Naive thymus-derived CD4-positive, alpha-beta T cell (primary cell): Measurements from ENCODE around the gene COMMD9. TPM values are rescaled to one million over a fixed set of nuclear protein-coding genes. Genes with fewer than 3 reads are reported as not detected.

Experiments
- ATAC-seq: fragments of 150-1000 bp; cut with Tn5 transposase; 2 replicates; pipeline ENCODE4 v1.10.0; 2021; ENCODE audit warnings: mild to moderate bottlenecking, moderate library complexity
- CTCF ChIA-PET: fragments of 350-600 bp; sonication (Branson Sonifier 250); formaldehyde crosslinking; loops from one replicate; lab custom pipeline; 2021; ENCODE audit warnings: antibody characterized with exemption; lab: Charles Lee
- POLR2A ChIA-PET: fragments of 350-600 bp; sonication (Branson Sonifier 250); formaldehyde crosslinking; loops from one replicate; lab custom pipeline; 2021; ENCODE audit warnings: antibody characterized with exemption, inconsistent platforms; lab: Charles Lee
- DNase-seq, 9 donors: peaks; one replicate each; pipeline versions ENCODE4 v3.0.0 to v3.0.0-alpha.2; 2020 to 2022; ENCODE audit warnings: mixed read lengths in 1 of 9
- H3K27ac ChIP-seq: one replicate; pipeline ENCODE4 v1.7.0; 2013; ENCODE audit warnings: mild to moderate bottlenecking, low read depth, low read length, moderate library complexity
- H3K27me3 ChIP-seq, 2 donors: one replicate each; pipeline ENCODE4 v1.7.0; 2013; ENCODE audit warnings: low read length in 2 of 2, mild to moderate bottlenecking in 2 of 2, moderate library complexity in 2 of 2; ENCODE audit not compliant: control insufficient read depth in 2 of 2, insufficient read depth in 2 of 2
- H3K36me3 ChIP-seq, 3 experiments: 1 replicate in 2 of 3; 2 replicates in 1 of 3; pipeline ENCODE4 v1.7.0; 2013; ENCODE audit warnings: low read length in 3 of 3, mild to moderate bottlenecking in 3 of 3, moderate library complexity in 1 of 3; ENCODE audit not compliant: insufficient read depth in 3 of 3, control insufficient read depth in 2 of 3
- H3K4me1 ChIP-seq, 2 donors: one replicate each; pipeline ENCODE4 v1.7.0; 2013; ENCODE audit warnings: low read length in 2 of 2, mild to moderate bottlenecking in 2 of 2, moderate library complexity in 1 of 2; ENCODE audit not compliant: control insufficient read depth in 2 of 2, insufficient read depth in 2 of 2
- H3K4me3 ChIP-seq: 2 replicates; pipeline ENCODE4 v1.7.0; 2013; ENCODE audit warnings: mild to moderate bottlenecking, low read length
- H3K9me3 ChIP-seq, 3 experiments: 1 replicate in 2 of 3; 2 replicates in 1 of 3; pipeline ENCODE4 v1.7.0; 2013; ENCODE audit warnings: low read length in 3 of 3; ENCODE audit not compliant: control insufficient read depth in 2 of 3
- H3K27ac Mint-ChIP-seq, 9 donors: one replicate each; pipeline ENCODE4 v1.8.0; 2020 to 2022; ENCODE audit warnings: mixed read lengths in 9 of 9, mild to moderate bottlenecking in 8 of 9, moderate library complexity in 5 of 9, inconsistent platforms in 2 of 9
- H3K27me3 Mint-ChIP-seq, 5 donors: one replicate each; pipeline ENCODE4 v1.8.0; 2021 to 2022; ENCODE audit warnings: mixed read lengths in 5 of 5, mild to moderate bottlenecking in 1 of 5
- H3K36me3 Mint-ChIP-seq, 5 donors: one replicate each; pipeline ENCODE4 v1.8.0; 2020 to 2022; ENCODE audit warnings: mixed read lengths in 5 of 5, mild to moderate bottlenecking in 3 of 5, inconsistent platforms in 1 of 5
- H3K4me1 Mint-ChIP-seq, 7 donors: one replicate each; pipeline ENCODE4 v1.8.0; 2020 to 2022; ENCODE audit warnings: mixed read lengths in 7 of 7, mild to moderate bottlenecking in 3 of 7, inconsistent platforms in 1 of 7
- H3K4me3 Mint-ChIP-seq, 10 donors: one replicate each; pipeline ENCODE4 v1.8.0; 2020 to 2022; ENCODE audit warnings: mild to moderate bottlenecking in 10 of 10, mixed read lengths in 10 of 10, moderate library complexity in 6 of 10, inconsistent platforms in 2 of 10
- H3K9me3 Mint-ChIP-seq, 11 donors: one replicate each; pipeline ENCODE4 v1.8.0; 2020 to 2022; ENCODE audit warnings: mixed read lengths in 11 of 11, mild to moderate bottlenecking in 4 of 11, inconsistent platforms in 1 of 11, moderate library complexity in 1 of 11
- intact Hi-C, 2 donors: fragments of 100-400 bp; cut with micrococcal nuclease; formaldehyde crosslinking; loops; one replicate each; pipeline ENCODE4 v1.15.1; 2023
- polyA plus RNA-seq, 2 donors: library from polyadenylated mRNA; unstranded; fragments of 300-500 nt; fragmentation: Illumina TruSeq; gene quantifications; one replicate each; pipeline ENCODE4 v1.2.3, GENCODE V29; 2021
- total RNA-seq, 6 experiments: library from RNA in 5 of 6; stranded (reverse) in 5 of 6; gene quantifications; 1 replicate in 5 of 6; 2 replicates in 1 of 6; pipeline ENCODE4 v1.2.3 and lab custom pipeline; 2021 to 2026

Gene COMMD9
- total RNA-seq (10 to 100 TPM; 42.6 to 62.2 (median 45.9) TPM), polyA plus RNA-seq (10 to 100 TPM; 79.7 to 86.1 TPM), total RNA-seq (lab: John Stamatoyannopoulos, UW) (25.6 reads per million, percentile 56 among the genes with 10 or more reads in this experiment)

DNA sequence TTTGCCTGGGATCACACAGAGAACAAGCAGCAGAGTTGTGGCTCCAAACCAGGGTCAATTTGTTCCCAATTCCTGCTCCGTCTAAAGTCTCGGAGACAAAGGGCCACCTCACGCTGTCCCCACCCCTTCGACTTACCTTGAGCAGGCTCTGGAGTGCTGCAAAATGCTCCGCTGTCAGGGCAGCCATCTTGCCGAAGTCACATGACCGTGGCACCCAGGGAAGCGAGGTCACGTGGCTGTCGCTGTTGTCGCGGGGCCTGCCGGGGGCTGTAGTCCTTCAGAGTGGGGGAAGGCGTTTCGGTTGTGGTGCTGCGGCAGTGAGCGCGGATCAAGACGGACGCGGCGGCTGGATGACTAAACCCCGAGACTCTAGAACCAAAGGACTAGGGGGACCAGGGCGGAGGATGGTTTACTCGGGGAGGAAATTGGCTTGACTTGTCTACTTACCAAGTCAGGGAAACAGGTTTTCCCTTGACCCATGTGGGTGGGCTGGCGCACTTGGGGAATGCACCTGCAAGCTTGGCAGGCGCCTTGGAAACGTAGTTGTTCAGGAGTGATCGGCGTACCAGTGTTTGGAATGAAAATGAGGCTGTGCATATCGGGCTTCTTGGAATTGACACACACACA, at the start of gene COMMD9:
Gene COMMD9 (minus strand): TSS at position 199 of the 627 bp plus-strand sequence. CDS start 12 bp downstream, at position 187.
- no peaks in the 10 kb centered on the region for H3K27me3 Mint-ChIP-seq
- ChIA-PET POLR2A (interaction anchor here (0.6 to 1.2 kb wide), 3 partner anchors 9 to 221 kb away, joined by 3 to 6 read pairs (median 3); partner anchors contain the start of gene TRAF6), CTCF (interaction anchor here (1.2 kb wide), 1 partner anchor 204 kb away, joined by 4 read pairs; no protein-coding TSS in a partner anchor)
- Histone ChIP-seq H3K27me3 (no peaks in the 10 kb centered on the region), H3K4me3 (peak within 1 kb of the TSS; percentile 98), H3K4me1 (peaks cover 6 to 14% of the 10 kb centered on the region in 2 donors), H3K27ac (peak within 1 kb of the TSS; percentile 58), H3K36me3 (no peaks in the 10 kb centered on the region), H3K9me3 (no peaks in the 10 kb centered on the region)
- H3K36me3 Mint-ChIP-seq = peaks cover 0 to under 1% (median 0%) of the 10 kb centered on the region in 5 donors
- H3K4me3 Mint-ChIP-seq = peak within 1 kb of the TSS; percentile 87 to 99 (median 94)
- peak within 1 kb of the TSS; percentile 85 to 98 (median 90) for H3K27ac Mint-ChIP-seq
- H3K9me3 Mint-ChIP-seq = no peaks in the 10 kb centered on the region
- peak; percentile 78 to 93 (median 91) for DNase-seq
- ATAC-seq = peak; percentile 98
- intact Hi-C loops = loop anchor here (1.0 to 2.0 kb wide), 8 partner anchors 87 to 1373 kb away; partner anchors contain the start of genes TRAF6 (in 2 of the 2), TRIM44 (in 2 of the 2), APIP (in 1 of the 2) and PDHX (in 1 of the 2)
- peaks cover 24 to 55% (median 42%) of the 10 kb centered on the region in 7 donors for H3K4me1 Mint-ChIP-seq

- no peaks in the 10 kb centered on the region for H3K4me1 ChIP-seq
- H3K36me3 ChIP-seq = no peaks in the 10 kb centered on the region
- no peak overlapping the region for H3K27ac ChIP-seq
- DNase-seq = no peak
- H3K9me3 ChIP-seq = no peaks in the 10 kb centered on the region
- H3K4me1 Mint-ChIP-seq = no peaks in the 10 kb centered on the region
- H3K4me3 Mint-ChIP-seq = no peak overlapping the region
- no peaks in the 10 kb centered on the region for H3K36me3 Mint-ChIP-seq
- intact Hi-C loops = no loop called here
- peaks cover 0 to 4% (median 0%) of the 10 kb centered on the region in 11 donors for H3K9me3 Mint-ChIP-seq
- peaks cover 6 to 21% (median 16%) of the 10 kb centered on the region in 5 donors for H3K27me3 Mint-ChIP-seq
- ATAC-seq = no peak
- no peaks in the 10 kb centered on the region for H3K27me3 ChIP-seq
- no peak overlapping the region for H3K4me3 ChIP-seq
- H3K27ac Mint-ChIP-seq = no peak overlapping the region
- ChIA-PET POLR2A (interaction anchor here (0.5 kb wide), 1 partner anchor 63 kb away, joined by 3 read pairs; no protein-coding TSS in a partner anchor), CTCF (no interaction called here)
Measured at GRCh38 chr11:36333897-36334296, 44.7 kb upstream of the COMMD9 start.

- no peaks in the 10 kb centered on the region for H3K4me1 ChIP-seq
- no peak overlapping the region for H3K4me3 ChIP-seq
- POLR2A ChIA-PET = no interaction called here
- intact Hi-C loops = no loop called here
- CTCF ChIA-PET = no interaction called here
- H3K9me3 ChIP-seq = no peaks in the 10 kb centered on the region
- Mint-ChIP-seq H3K27ac (no peak overlapping the region), H3K4me1 (no peaks in the 10 kb centered on the region), H3K4me3 (no peak overlapping the region), H3K9me3 (peaks cover 0 to 4% (median 0%) of the 10 kb centered on the region in 11 donors), H3K36me3 (no peaks in the 10 kb centered on the region), H3K27me3 (peaks cover 6 to 19% (median 14%) of the 10 kb centered on the region in 5 donors)
- ATAC-seq = no peak
- no peak overlapping the region for H3K27ac ChIP-seq
- H3K36me3 ChIP-seq = no peaks in the 10 kb centered on the region
- DNase-seq = no peak
- no peaks in the 10 kb centered on the region for H3K27me3 ChIP-seq
Measured at GRCh38 chr11:36333468-36333867, 44.2 kb upstream of the COMMD9 start.

DNA sequence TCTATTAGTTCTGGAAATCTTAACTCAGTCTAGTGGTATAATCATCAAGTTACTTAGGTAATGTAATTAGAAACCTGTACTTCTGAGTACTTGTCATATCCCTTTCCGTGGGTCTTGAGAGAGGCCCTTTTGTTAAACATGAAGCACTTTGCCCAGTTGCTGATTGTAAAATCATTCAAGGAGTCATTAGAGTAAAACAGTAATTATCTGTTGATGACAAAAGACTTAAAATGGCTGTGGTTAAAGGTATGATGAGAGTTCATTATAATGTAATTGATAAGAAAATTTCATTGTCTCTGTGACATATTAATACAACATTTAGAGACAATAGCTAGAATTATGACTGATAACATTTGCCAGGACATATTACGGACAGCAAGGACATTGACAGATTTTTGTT, 41.2 kb upstream of the COMMD9 start:
- Histone ChIP-seq H3K27ac (no peak overlapping the region), H3K36me3 (no peaks in the 10 kb centered on the region), H3K4me1 (no peaks in the 10 kb centered on the region), H3K4me3 (no peak overlapping the region), H3K27me3 (no peaks in the 10 kb centered on the region), H3K9me3 (no peaks in the 10 kb centered on the region)
- Mint-ChIP-seq H3K27ac (no peak overlapping the region), H3K9me3 (peaks cover 0 to 4% (median 0%) of the 10 kb centered on the region in 11 donors), H3K36me3 (peaks cover 0 to 1% (median 0%) of the 10 kb centered on the region in 5 donors), H3K27me3 (peaks cover 6 to 29% (median 16%) of the 10 kb centered on the region in 5 donors), H3K4me3 (no peak overlapping the region), H3K4me1 (no peaks in the 10 kb centered on the region)
- POLR2A ChIA-PET = no interaction called here
- DNase-seq (no peak), ATAC-seq (no peak)
- CTCF ChIA-PET = no interaction called here
- intact Hi-C loops = no loop called here

GRCh38 chr11:36328966-36329673, 39.9 kb upstream of the COMMD9 start:
- H3K27ac ChIP-seq = no peak overlapping the region
- Mint-ChIP-seq H3K36me3 (peaks cover 0 to 1% (median 0%) of the 10 kb centered on the region in 5 donors), H3K4me1 (no peaks in the 10 kb centered on the region), H3K27me3 (peaks cover 6 to 20% (median 16%) of the 10 kb centered on the region in 5 donors), H3K9me3 (peaks cover 0 to 5% (median 0%) of the 10 kb centered on the region in 11 donors), H3K4me3 (no peak overlapping the region), H3K27ac (no peak overlapping the region)
- no peaks in the 10 kb centered on the region for H3K36me3 ChIP-seq
- DNase-seq (no peak), ATAC-seq (no peak)
- no peaks in the 10 kb centered on the region for H3K4me1 ChIP-seq
- no peak overlapping the region for H3K4me3 ChIP-seq
- intact Hi-C loops = no loop called here
- ChIA-PET POLR2A (no interaction called here), CTCF (no interaction called here)
- H3K9me3 ChIP-seq = no peaks in the 10 kb centered on the region
- H3K27me3 ChIP-seq = no peaks in the 10 kb centered on the region

- H3K4me3 Mint-ChIP-seq = no peak overlapping the region
- DNase-seq (no peak), ATAC-seq (no peak)
- peaks cover 0 to 1% (median 0%) of the 10 kb centered on the region in 5 donors for H3K36me3 Mint-ChIP-seq
- Histone ChIP-seq H3K4me1 (no peaks in the 10 kb centered on the region), H3K27me3 (no peaks in the 10 kb centered on the region), H3K27ac (no peak overlapping the region), H3K9me3 (no peaks in the 10 kb centered on the region), H3K36me3 (no peaks in the 10 kb centered on the region), H3K4me3 (no peak overlapping the region)
- ChIA-PET CTCF (no interaction called here), POLR2A (no interaction called here)
- no peaks in the 10 kb centered on the region for H3K4me1 Mint-ChIP-seq
- intact Hi-C loops = no loop called here
- peaks cover 0 to 2% (median 0%) of the 10 kb centered on the region in 11 donors for H3K9me3 Mint-ChIP-seq
- H3K27ac Mint-ChIP-seq = no peak overlapping the region
- H3K27me3 Mint-ChIP-seq = peaks cover 5 to 20% (median 9%) of the 10 kb centered on the region in 5 donors
Measured at GRCh38 chr11:36326524-36327419, 37.5 kb upstream of the COMMD9 start.
